ENCODE measurements around the gene TYK2. TPM values are rescaled to one million over a fixed set of nuclear protein-coding genes. Genes with fewer than 3 reads are reported as not detected.

The TYK2 gene
- total RNA-seq, 2 donors from 2014 or later, result 76.3 to 148 TPM

Small RNA genes lying within 50 kb of the gene (microRNA-seq; reads per million reads assigned to microRNA genes)
- 1.7 reads per million for gene MIR1181

Other genes with a start within 250 kb of the TYK2 start
- 100 to 1,000 TPM in 1 of 2 donors, 10 to 100 TPM in 1; 36.3 to 139 TPM for gene DNMT1, start 185.6 kb downstream of the TYK2 start, total RNA-seq
- 1 to 10 TPM; 2.4 to 5.2 TPM for gene S1PR2, start 149.2 kb downstream of the TYK2 start, total RNA-seq
- gene MRPL4, start 128.4 kb downstream of the TYK2 start, total RNA-seq, result 100 to 1,000 TPM in 1 of 2 donors, 10 to 100 TPM in 1; 48.9 to 116 TPM
- gene ICAM1, start 109.5 kb downstream of the TYK2 start, total RNA-seq, result 10 to 100 TPM in 1 of 2 donors, 1 to 10 TPM in 1; 3.5 to 13.1 TPM
- gene ICAM4, start 93.6 kb downstream of the TYK2 start, total RNA-seq, result under 1 TPM; 0.19 to 0.37 TPM
- 1 to 10 TPM in 1 of 2 donors, under 1 TPM in 1; 0.74 to 1.3 TPM for gene ICAM5, start 90.6 kb downstream of the TYK2 start, total RNA-seq
- gene ZGLP1, start 70.8 kb downstream of the TYK2 start, total RNA-seq, result 1 to 10 TPM in 1 of 2 donors, under 1 TPM in 1; 0.96 to 5.1 TPM
- 10 to 100 TPM; 10.7 to 19.8 TPM for gene FDX2, start 64.6 kb downstream of the TYK2 start, total RNA-seq
- 100 to 1,000 TPM in 1 of 2 donors, 10 to 100 TPM in 1; 67.1 to 101 TPM for gene RAVER1, start 47.0 kb downstream of the TYK2 start, total RNA-seq
- 10 to 100 TPM; 27.2 to 31.8 TPM for gene ICAM3, start 40.9 kb downstream of the TYK2 start, total RNA-seq
- 100 to 1,000 TPM; 128 to 286 TPM for gene CDC37, start 23.0 kb upstream of the TYK2 start, total RNA-seq
- gene PDE4A, start 40.0 kb upstream of the TYK2 start, total RNA-seq, result 10 to 100 TPM in 1 of 2 donors, 1 to 10 TPM in 1; 8.6 to 13.8 TPM
- gene KEAP1, start 122.8 kb upstream of the TYK2 start, total RNA-seq, result 10 to 100 TPM; 53.2 to 87.3 TPM
- gene S1PR5, start 136.9 kb upstream of the TYK2 start, total RNA-seq, result not detected
- gene ATG4D, start 163.3 kb upstream of the TYK2 start, total RNA-seq, result 10 to 100 TPM; 69.0 to 89.9 TPM
- gene KRI1, start 185.4 kb upstream of the TYK2 start, total RNA-seq, result 10 to 100 TPM; 11.0 to 27.2 TPM
- gene CDKN2D, start 188.4 kb upstream of the TYK2 start, total RNA-seq, result 10 to 100 TPM; 11.1 to 13.4 TPM
- 100 to 1,000 TPM; 149 to 172 TPM for gene AP1M2, start 206.7 kb upstream of the TYK2 start, total RNA-seq
- gene SLC44A2, start 245.0 kb upstream of the TYK2 start, total RNA-seq, result 100 to 1,000 TPM in 1 of 2 donors, 10 to 100 TPM in 1; 87.1 to 137 TPM

All from colonic mucosa (tissue), 2 donors.